Natural killer cell treated with Interleukin-12 subunit alpha and Interleukin-12 subunit beta and Interleukin-15 and Interleukin-18, amount 100 ng/mL, for 72 hours (primary cell): ENCODE results near the gene CACNA1A. TPM values are rescaled to one million over a fixed set of nuclear protein-coding genes. Genes with fewer than 3 reads are reported as not detected.
"Not testable (repeated sequence)": the region's sequence is repeated elsewhere in the genome, so short reads cannot be mapped to it uniquely, and the experiment has no call there.

Source experiments
- ATAC-seq, 2 donors: fragments of 150-1000 bp; cut with Tn5 transposase in 1 of 2; sonication (Bioruptor Pico), chemical (Tn5 transposase) in 1 of 2; 2 replicates each; pipeline ENCODE4 v1.10.0; 2021
- DNase-seq: peaks from one replicate; pipeline ENCODE4 v3.0.0; 2022; ENCODE audit warnings: low spot score
- H3K27ac Mint-ChIP-seq, 2 donors: 1 replicate in 1 of 2; 2 replicates in 1 of 2; pipeline ENCODE4 v1.8.0; 2022; ENCODE audit warnings: mixed read lengths in 2 of 2, mild to moderate bottlenecking in 1 of 2, moderate library complexity in 1 of 2
- H3K27me3 Mint-ChIP-seq, 2 donors: 1 replicate in 1 of 2; 2 replicates in 1 of 2; pipeline ENCODE4 v1.8.0; 2022; ENCODE audit warnings: mixed read lengths in 2 of 2
- H3K36me3 Mint-ChIP-seq: one replicate; pipeline ENCODE4 v1.8.0; 2022; ENCODE audit warnings: mixed read lengths
- H3K4me1 Mint-ChIP-seq, 2 donors: 1 replicate in 1 of 2; 2 replicates in 1 of 2; pipeline ENCODE4 v1.8.0; 2022; ENCODE audit warnings: low read depth in 2 of 2, mixed read lengths in 2 of 2, mild to moderate bottlenecking in 1 of 2
- H3K4me3 Mint-ChIP-seq: one replicate; pipeline ENCODE4 v1.8.0; 2022; ENCODE audit warnings: mixed read lengths
- H3K9me3 Mint-ChIP-seq: 2 replicates; pipeline ENCODE4 v1.8.0; 2022; ENCODE audit warnings: mixed read lengths
- total RNA-seq, 2 donors: library from RNA; stranded (reverse); gene quantifications; one replicate each; pipeline ENCODE4 v1.2.3, GENCODE V29; 2022

CACNA1A gene
- total RNA-seq = under 1 TPM; 0.26 to 0.86 TPM

GRCh38 chr19:13506471-13506820, at the start of gene CACNA1A:
Gene CACNA1A, minus strand, starts transcription at chr19:13506479. Its CDS starts 255 bp downstream, at chr19:13506224.
- Mint-ChIP-seq H3K4me1 (peaks cover 0 to 3% of the 10 kb centered on the region in 2 donors), H3K36me3 (no peaks in the 10 kb centered on the region), H3K9me3 (no peaks in the 10 kb centered on the region), H3K27ac (no peak within 1 kb of the TSS), H3K27me3 (peaks cover 39 to 60% of the 10 kb centered on the region in 2 donors), H3K4me3 (no peak within 1 kb of the TSS)
- no peak for ATAC-seq
- no peak for DNase-seq

GRCh38 chr19:13554506-13555240, 48.4 kb upstream of the CACNA1A start:
- no peak overlapping the region for H3K27ac Mint-ChIP-seq
- DNase-seq (no peak), ATAC-seq (no peak)
- peaks cover 17 to 18% of the 10 kb centered on the region in 2 donors for H3K27me3 Mint-ChIP-seq
- no peak overlapping the region for H3K4me3 Mint-ChIP-seq
- H3K36me3 Mint-ChIP-seq = no peaks in the 10 kb centered on the region
- H3K4me1 Mint-ChIP-seq = no peaks in the 10 kb centered on the region
- no peaks in the 10 kb centered on the region for H3K9me3 Mint-ChIP-seq

- Mint-ChIP-seq H3K4me1 (no peaks in the 10 kb centered on the region), H3K9me3 (no peaks in the 10 kb centered on the region), H3K27me3 (peaks cover 22 to 24% of the 10 kb centered on the region in 2 donors), H3K27ac (no peak overlapping the region), H3K36me3 (no peaks in the 10 kb centered on the region), H3K4me3 (no peak overlapping the region)
- DNase-seq (no peak), ATAC-seq (no peak)
Measured at GRCh38 chr19:13553880-13554400, 47.7 kb upstream of the CACNA1A start.

- Mint-ChIP-seq H3K4me1 (no peaks in the 10 kb centered on the region), H3K27me3 (peaks cover 15 to 31% of the 10 kb centered on the region in 2 donors), H3K9me3 (no peaks in the 10 kb centered on the region), H3K27ac (no peak overlapping the region), H3K4me3 (no peak overlapping the region), H3K36me3 (no peaks in the 10 kb centered on the region)
- no peak for DNase-seq
- no peak for ATAC-seq
Measured at GRCh38 chr19:13548131-13548530, 41.9 kb upstream of the CACNA1A start.

DNA sequence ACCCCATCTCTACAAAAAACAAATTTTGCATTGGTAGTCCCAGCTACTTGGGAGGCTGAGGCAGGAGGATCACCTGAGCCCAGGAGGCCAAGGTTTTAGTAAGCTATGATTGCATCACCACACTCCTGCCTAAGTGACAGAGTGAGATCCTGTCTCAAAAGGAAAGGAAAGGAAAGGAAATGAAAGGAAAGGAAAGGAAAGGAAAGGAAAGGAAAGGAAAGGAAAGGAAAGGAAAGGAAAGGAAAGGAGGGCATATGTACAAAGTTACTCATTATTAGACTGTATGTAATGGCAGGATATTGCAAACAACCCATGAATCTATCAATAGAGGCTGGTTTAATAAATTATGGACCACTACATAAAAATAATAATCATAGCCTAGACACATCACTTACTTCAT, 40.8 kb upstream of the CACNA1A start:
- no peak for DNase-seq
- Mint-ChIP-seq H3K9me3 (no peaks in the 10 kb centered on the region), H3K4me3 (no peak overlapping the region), H3K4me1 (no peaks in the 10 kb centered on the region), H3K27ac (no peak overlapping the region), H3K27me3 (peaks cover 17 to 39% of the 10 kb centered on the region in 2 donors), H3K36me3 (no peaks in the 10 kb centered on the region)
- no peak for ATAC-seq

DNA sequence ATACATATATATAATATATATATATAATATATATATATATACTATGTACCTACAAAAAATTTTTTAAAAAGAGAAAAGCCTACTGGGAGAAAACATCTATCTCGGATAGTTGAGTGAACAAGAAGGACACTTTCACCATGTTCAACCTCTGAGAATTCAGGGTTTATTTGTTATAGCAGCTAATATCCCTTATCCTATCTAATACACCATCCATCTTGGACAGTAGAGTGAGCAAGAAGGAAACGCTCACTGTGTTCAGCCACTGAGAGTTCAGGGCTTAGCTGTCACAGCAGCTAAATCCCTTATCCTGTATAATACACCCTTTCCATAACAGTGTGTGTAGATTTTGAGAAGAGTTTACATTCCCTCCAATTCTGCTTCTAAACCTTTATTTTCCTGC, 38.1 kb upstream of the CACNA1A start:
- Mint-ChIP-seq H3K27me3 (peaks cover 17 to 37% of the 10 kb centered on the region in 2 donors), H3K27ac (no peak overlapping the region), H3K9me3 (no peaks in the 10 kb centered on the region), H3K36me3 (no peaks in the 10 kb centered on the region), H3K4me1 (no peaks in the 10 kb centered on the region), H3K4me3 (no peak overlapping the region)
- DNase-seq = no peak
- ATAC-seq = no peak

- no peaks in the 10 kb centered on the region for H3K9me3 Mint-ChIP-seq
- peaks cover 0 to 5% of the 10 kb centered on the region in 2 donors for H3K4me1 Mint-ChIP-seq
- ATAC-seq (no peak), DNase-seq (no peak)
- H3K27ac Mint-ChIP-seq = no peak overlapping the region
- no peaks in the 10 kb centered on the region for H3K36me3 Mint-ChIP-seq
- H3K4me3 Mint-ChIP-seq = no peak overlapping the region
- peaks cover 27 to 28% of the 10 kb centered on the region in 2 donors for H3K27me3 Mint-ChIP-seq
Measured at GRCh38 chr19:13541554-13541953, 35.3 kb upstream of the CACNA1A start.

- Mint-ChIP-seq H3K4me3 (no peak overlapping the region), H3K4me1 (peaks cover 0 to 5% of the 10 kb centered on the region in 2 donors), H3K9me3 (no peaks in the 10 kb centered on the region), H3K27ac (no peak overlapping the region), H3K36me3 (no peaks in the 10 kb centered on the region), H3K27me3 (peaks cover 28 to 30% of the 10 kb centered on the region in 2 donors)
- DNase-seq (no peak), ATAC-seq (no peak)
Measured at GRCh38 chr19:13539332-13539731, 33.1 kb upstream of the CACNA1A start.

GRCh38 chr19:13538601-13539253, 32.4 kb upstream of the CACNA1A start:
- H3K9me3 Mint-ChIP-seq = no peaks in the 10 kb centered on the region
- H3K36me3 Mint-ChIP-seq = no peaks in the 10 kb centered on the region
- DNase-seq = no peak
- no peak overlapping the region for H3K27ac Mint-ChIP-seq
- peaks cover 25 to 33% of the 10 kb centered on the region in 2 donors for H3K27me3 Mint-ChIP-seq
- peaks cover 0 to 5% of the 10 kb centered on the region in 2 donors for H3K4me1 Mint-ChIP-seq
- no peak overlapping the region for H3K4me3 Mint-ChIP-seq
- no peak for ATAC-seq

DNA sequence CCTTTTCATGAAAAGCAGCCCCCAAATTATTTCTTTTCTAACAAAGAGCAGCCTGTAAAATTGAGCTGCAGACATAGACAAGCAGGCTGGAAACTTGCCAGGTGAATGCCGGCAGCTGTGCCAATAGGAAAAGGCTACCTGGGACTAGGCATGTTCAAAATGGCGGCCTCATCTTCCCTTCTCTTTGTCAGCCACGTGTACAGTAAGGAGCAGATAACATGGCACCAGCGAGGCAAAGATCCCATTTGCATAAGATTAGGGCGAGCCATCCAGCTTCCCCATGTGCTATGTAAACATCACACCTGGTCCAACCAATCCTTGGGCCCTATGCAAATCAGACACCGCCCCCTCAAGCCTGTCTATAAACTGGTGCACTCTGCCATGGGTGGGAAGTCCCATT, 31.2 kb upstream of the CACNA1A start:
- Mint-ChIP-seq H3K9me3 (no peaks in the 10 kb centered on the region), H3K4me3 (no peak overlapping the region), H3K27me3 (peaks cover 17 to 26% of the 10 kb centered on the region in 2 donors), H3K36me3 (no peaks in the 10 kb centered on the region), H3K4me1 (peaks cover 0 to 5% of the 10 kb centered on the region in 2 donors), H3K27ac (no peak overlapping the region)
- DNase-seq (no peak), ATAC-seq (no peak)

- H3K4me3 Mint-ChIP-seq = no peak overlapping the region
- ATAC-seq (no peak), DNase-seq (no peak)
- H3K9me3 Mint-ChIP-seq = no peaks in the 10 kb centered on the region
- H3K36me3 Mint-ChIP-seq = no peaks in the 10 kb centered on the region
- H3K4me1 Mint-ChIP-seq = no peaks in the 10 kb centered on the region
- H3K27me3 Mint-ChIP-seq = peaks cover 23 to 24% of the 10 kb centered on the region in 2 donors
- no peak overlapping the region for H3K27ac Mint-ChIP-seq
Measured at GRCh38 chr19:13530720-13531119, 24.4 kb upstream of the CACNA1A start.

DNA sequence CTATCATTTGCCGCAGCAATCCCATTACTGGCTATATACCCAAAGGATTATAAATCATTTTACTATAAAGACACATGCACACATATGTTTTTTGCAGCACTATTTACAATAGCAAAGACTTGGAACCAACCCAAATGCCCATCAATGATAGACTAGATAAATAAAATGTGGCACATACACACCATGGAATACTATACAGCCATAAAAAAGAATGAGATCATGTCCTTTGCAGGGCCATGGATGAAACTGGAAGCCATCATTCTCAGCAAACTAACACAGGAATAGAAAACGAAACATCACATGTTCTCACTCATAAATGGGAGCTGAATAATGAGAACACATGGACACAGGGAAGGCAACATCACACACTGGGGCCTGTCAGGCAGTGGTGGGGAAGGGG, 23.4 kb upstream of the CACNA1A start:
- DNase-seq, H3K36me3 Mint-ChIP-seq, H3K27ac Mint-ChIP-seq: not testable (repeated sequence)

DNA sequence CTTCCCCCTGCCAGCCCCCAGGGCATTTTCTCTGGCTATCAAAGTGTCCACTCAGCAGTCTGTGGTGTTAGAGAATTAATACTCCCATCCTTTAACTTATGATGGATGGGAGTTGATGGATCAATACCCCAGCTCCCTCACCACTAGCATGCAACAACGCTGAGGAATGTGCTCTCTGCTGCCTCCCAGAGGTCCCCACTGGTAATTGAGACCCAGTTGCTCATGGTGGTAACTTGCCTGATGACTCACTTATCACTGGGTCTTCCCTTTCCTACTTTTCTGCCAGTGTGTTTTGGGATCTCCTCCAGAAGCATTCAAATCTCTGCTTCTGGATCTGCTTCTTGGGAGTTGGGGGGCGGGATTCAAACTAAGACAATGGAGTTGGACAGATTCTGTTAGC, 20.3 kb upstream of the CACNA1A start:
- ATAC-seq = no peak
- H3K9me3 Mint-ChIP-seq = no peaks in the 10 kb centered on the region
- H3K27ac Mint-ChIP-seq = no peak overlapping the region
- no peaks in the 10 kb centered on the region for H3K4me1 Mint-ChIP-seq
- DNase-seq = no peak
- H3K27me3 Mint-ChIP-seq = peaks cover 32 to 52% of the 10 kb centered on the region in 2 donors
- H3K4me3 Mint-ChIP-seq = no peak overlapping the region
- H3K36me3 Mint-ChIP-seq = no peaks in the 10 kb centered on the region

More for the DNA sequence above, 23.4 kb upstream of the CACNA1A start:
- not testable (repeated sequence) for ATAC-seq, H3K4me3 Mint-ChIP-seq, H3K4me1 Mint-ChIP-seq, H3K9me3 Mint-ChIP-seq
- peaks cover 26 to 33% of the 10 kb centered on the region in 2 donors for H3K27me3 Mint-ChIP-seq

- H3K27me3 Mint-ChIP-seq = peaks cover 25 to 50% of the 10 kb centered on the region in 2 donors
- DNase-seq (no peak), ATAC-seq (no peak)
- H3K9me3 Mint-ChIP-seq = no peaks in the 10 kb centered on the region
- H3K36me3 Mint-ChIP-seq = peaks cover 10% of the 10 kb centered on the region
- H3K27ac Mint-ChIP-seq = no peak overlapping the region
- no peaks in the 10 kb centered on the region for H3K4me1 Mint-ChIP-seq
- H3K4me3 Mint-ChIP-seq = no peak overlapping the region
Measured at GRCh38 chr19:13521066-13521465, 14.8 kb upstream of the CACNA1A start.
